Measurements from ENCODE around the gene TSNAXIP1.

Gene TSNAXIP1

GRCh38 chr16:67806428-67807147 lies at the start of gene TSNAXIP1, which contains the start of gene RANBP10:
Gene TSNAXIP1, plus strand, starts transcription at chr16:67806889. Its CDS starts 261 bp downstream, at chr16:67807150.
Gene RANBP10, minus strand, starts transcription at chr16:67806560. Its CDS starts 24 bp downstream, at chr16:67806536.
- peak; percentile 100 for DNase-seq

GRCh38 chr16:67758006-67758405 lies 48.7 kb upstream of the TSNAXIP1 start:
- DNase-seq = no peak

- DNase-seq = no peak
Measured at GRCh38 chr16:67758966-67759365, 47.7 kb upstream of the TSNAXIP1 start.

GRCh38 chr16:67760206-67760955 lies 46.3 kb upstream of the TSNAXIP1 start:
- no peak for DNase-seq

GRCh38 chr16:67760956-67761230 lies 45.8 kb upstream of the TSNAXIP1 start:
- DNase-seq = no peak

GRCh38 chr16:67761924-67762323 lies 44.8 kb upstream of the TSNAXIP1 start:
- DNase-seq = no peak

- DNase-seq = no peak
Measured at GRCh38 chr16:67762385-67762784, 44.3 kb upstream of the TSNAXIP1 start.

- no peak for DNase-seq
Measured at GRCh38 chr16:67763066-67763465, 43.6 kb upstream of the TSNAXIP1 start.

- DNase-seq = no peak
Measured at GRCh38 chr16:67764158-67764667, 42.5 kb upstream of the TSNAXIP1 start.

- DNase-seq = no peak
Measured at GRCh38 chr16:67766291-67766690, 40.4 kb upstream of the TSNAXIP1 start.

- DNase-seq = peak; percentile 73
Measured at GRCh38 chr16:67767953-67768352, 38.7 kb upstream of the TSNAXIP1 start.

GRCh38 chr16:67770346-67770991 lies 36.2 kb upstream of the TSNAXIP1 start:
- DNase-seq = no peak

GRCh38 chr16:67773099-67773498 lies 33.6 kb upstream of the TSNAXIP1 start:
- DNase-seq = no peak

GRCh38 chr16:67773569-67774456 lies 32.9 kb upstream of the TSNAXIP1 start:
- no peak for DNase-seq

GRCh38 chr16:67774457-67774853 lies 32.2 kb upstream of the TSNAXIP1 start:
- DNase-seq = no peak

- DNase-seq = no peak
Measured at GRCh38 chr16:67775273-67775672, 31.4 kb upstream of the TSNAXIP1 start.

- DNase-seq = no peak
Measured at GRCh38 chr16:67779256-67780014, 27.3 kb upstream of the TSNAXIP1 start.

GRCh38 chr16:67780847-67781564 lies 25.7 kb upstream of the TSNAXIP1 start:
- DNase-seq = no peak

GRCh38 chr16:67781565-67781921 lies 25.1 kb upstream of the TSNAXIP1 start:
- no peak for DNase-seq

- DNase-seq = no peak
Measured at GRCh38 chr16:67782567-67783352, 23.9 kb upstream of the TSNAXIP1 start.

- no peak for DNase-seq
Measured at GRCh38 chr16:67783353-67783725, 23.4 kb upstream of the TSNAXIP1 start.
